GM19328 (cell line): ENCODE results near the gene EDN1.

ENCODE experiments used
- ATAC-seq: cut with Tn5 transposase; IDR thresholded peaks from one replicate; pipeline ENCODE4 v1.9.1; 2021; ENCODE audit warnings: mild to moderate bottlenecking, moderate library complexity; ENCODE audit not compliant: unreplicated experiment

The EDN1 gene

DNA sequence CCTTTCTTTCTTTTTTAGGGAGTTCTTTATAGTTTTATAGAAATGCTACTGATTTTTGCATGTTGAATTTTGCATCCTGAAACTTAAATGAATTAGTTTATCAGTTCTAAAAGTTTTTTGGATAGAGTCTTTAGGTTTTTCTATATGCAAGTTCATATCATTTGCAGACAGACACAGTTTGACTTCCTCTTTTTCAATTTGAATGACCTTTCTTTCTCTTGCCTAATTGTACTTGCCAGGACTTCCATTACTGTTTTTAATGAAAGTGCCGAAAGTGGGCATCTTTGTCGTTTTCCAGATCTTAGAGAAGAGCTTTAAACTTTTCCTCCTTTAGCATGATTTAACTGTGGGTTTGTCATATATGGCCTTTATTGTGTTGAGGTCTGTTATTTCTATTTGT, 21.1 kb upstream of the EDN1 start:
- ATAC-seq, result no peak

DNA sequence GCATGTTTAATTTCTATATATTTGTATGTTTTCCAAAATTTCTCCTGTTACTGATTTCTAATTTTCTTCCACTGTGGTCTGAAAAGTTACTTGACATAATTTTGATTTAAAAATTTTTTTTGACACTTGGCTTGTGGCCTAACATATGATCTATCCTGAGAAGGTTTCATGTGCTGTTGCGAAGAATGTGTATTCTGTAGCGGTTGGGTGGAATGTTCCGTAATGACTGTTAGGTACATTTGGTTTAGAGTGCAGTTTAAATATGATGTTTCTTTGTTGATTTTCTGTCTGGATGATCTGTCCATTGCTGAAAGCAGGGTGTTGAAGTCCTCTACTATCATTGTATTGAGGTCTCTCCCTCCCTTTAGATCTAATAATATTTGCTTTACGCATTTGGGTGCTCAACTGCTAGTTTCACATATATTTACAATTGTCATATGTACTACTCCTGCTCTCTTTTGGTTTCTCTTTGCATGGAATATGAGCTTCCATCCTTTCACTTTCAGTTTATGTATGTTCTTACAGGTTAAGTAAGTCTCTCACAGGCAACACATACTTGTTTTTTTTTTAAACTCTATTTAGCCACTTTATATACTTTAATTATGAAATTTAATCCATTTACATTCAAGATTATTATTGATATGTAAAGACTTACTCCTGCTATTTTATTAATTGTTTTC, 19.5 kb upstream of the EDN1 start:
- no peak for ATAC-seq

DNA sequence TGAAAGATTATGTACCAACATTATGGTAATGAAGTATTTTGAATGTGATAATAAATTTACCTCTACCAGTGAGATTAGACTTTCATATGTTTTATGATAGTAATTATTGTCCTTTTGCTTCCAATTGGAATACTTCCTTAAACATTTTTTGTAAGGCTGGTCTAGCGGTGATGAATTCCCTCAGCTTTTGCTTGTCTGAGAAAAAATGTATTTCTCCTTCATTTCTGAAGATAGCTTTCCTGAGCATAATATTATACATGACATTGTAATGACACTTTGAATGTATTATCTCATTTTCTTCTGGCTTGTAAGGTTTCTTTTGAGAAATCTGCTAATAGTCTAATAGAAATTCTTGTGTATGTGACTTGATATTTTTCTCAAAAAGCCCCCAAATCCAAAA, 18.6 kb upstream of the EDN1 start:
- ATAC-seq, result no peak

DNA sequence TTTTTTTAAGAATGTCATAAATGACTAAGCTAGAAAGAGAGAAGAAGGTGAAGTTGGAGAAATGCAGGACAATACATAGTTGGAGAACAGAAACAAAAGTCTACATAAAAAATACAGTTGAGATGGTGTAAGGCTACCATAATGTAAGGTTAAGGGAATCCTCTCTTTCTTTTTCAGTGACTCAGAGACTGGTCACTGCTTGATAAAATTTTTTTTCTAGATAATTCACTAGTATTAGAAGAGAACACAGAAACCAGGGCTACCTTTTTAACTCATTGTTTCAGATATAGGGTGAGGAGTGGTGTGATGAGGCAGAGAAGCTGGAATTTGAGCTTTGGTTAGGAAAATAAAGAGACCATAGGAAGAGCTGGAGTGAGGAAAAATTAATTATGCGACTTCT, 18.2 kb upstream of the EDN1 start:
- no peak for ATAC-seq

DNA sequence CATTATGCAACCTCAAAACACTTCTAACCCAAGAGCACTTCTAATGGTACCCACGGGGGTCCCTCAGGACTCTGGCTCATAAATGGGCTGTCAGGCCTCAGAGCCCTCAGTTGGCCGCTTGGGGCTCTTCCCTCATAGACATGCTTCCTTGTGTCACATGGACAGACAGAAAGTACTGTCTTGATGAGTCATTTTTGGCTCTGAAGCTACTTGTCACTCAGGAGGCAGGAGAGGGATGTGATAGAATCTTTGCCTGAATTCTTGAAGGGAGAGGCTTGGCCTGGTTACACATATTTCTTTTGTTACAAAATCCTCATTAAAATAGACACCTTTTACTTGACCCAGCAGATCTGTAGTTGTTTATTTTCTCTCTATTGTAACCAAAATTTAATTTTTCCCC, 15.1 kb upstream of the EDN1 start:
- ATAC-seq, result no peak

DNA sequence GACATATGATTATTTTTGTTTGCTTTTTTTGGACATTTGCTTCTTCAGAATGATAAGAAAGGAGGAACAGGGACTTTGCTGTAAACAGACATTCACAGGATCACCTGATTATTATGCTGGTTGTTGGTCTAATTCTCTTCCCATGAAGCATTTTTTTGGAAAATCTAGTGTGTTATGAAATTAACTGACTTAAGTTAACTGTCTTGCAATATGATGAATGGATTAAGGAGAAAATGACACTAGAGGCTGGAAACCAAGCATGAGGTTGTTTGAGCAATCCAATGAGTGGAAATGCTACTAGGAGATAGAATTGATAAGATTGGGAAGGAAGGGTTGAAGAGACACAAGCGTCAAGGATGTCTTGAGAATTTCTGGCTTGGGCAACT, 13.2 kb upstream of the EDN1 start:
- no peak for ATAC-seq

DNA sequence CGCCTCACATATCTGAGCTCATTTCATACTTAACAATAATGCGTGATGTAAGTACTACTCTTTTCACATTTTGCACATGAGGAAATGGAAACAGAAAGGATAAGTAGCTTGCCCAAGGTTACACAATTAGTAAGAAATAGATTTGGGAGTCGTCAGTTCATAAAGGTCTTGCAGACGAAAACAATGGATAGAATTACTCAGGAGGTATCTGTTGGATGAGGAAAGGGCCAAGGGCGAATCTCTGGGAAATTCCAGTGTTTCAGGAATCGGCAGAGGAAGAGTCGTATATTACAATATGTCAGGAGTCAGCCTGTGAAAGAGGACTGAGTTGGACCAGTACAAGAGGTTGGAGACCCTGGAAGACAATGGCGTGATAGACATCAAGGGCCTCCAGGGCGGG, 12.8 kb upstream of the EDN1 start:
- ATAC-seq, result no peak

DNA sequence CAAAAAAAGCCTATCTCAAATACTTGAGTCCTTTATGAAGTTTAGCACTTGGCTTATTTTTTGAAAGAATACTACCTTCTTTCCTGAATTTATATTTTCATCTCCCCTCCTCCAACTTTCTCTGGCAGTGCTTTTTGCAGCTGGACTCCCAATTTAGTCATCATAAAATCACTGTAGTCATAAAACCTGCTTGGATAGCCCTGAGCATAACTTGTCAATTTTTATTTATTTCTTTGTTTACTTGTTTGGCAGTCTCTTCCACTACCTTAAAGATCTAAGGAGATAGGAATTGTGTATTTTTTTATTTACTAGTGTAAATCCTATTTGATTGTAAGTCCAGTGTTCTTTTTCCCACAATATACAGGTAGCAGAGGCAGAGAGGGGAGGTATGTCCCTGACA, 11.2 kb upstream of the EDN1 start:
- ATAC-seq, result no peak

DNA sequence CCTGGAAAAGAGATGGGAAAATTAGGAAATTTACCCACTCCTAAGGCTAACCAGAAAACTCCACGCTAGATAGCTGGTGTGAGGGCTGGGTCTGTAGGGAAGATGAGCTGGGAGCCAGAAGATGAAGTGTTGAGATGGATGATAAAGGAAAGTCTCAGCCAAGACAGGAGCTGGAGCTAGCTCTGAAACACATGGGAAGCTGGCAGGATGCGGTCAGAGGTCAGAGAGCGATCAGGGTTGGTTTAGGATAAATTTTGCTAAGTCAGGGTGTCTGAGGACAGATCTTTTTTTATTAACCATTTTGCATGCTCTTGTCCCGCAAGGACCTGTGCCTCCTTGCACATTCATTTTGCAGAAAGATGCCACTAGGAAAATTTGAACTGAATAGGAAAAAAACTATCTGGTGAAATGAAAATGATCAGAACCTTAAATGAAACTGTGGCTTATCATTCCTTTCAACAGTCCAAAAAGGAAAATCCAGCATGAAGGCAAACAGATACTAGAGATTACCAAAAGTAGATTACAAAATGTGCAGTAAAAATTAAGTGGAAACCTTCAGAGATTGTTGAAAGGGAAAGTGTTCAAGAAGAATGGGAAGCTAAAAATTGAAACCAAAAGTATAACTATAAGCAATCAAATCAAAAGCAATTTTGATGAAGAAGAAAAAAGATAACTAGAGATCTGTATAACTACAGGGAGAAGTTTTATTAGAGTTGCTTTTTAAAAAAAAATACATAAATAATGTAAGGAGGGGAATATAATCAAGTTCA, 10.7 kb upstream of the EDN1 start:
- ATAC-seq, result no peak

DNA sequence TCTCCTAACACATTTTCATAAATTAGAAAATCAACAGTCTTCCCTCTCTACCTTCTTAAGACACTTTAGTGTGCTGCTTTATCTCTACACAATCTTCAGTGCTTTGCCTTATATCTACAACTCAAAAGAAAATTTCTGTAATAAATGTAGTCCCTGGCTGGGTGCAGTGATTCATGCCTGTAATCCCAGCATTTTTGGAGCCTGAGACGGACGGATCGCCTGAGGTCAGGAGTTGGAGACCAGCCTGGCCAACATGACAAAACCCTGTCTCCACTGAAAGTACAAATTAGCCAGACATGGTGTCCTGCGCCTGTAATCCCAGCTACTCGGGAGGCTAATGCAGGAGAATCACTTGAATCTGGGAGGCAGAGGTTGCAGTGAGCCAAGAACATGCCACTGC, 9.7 kb upstream of the EDN1 start:
- no peak for ATAC-seq

DNA sequence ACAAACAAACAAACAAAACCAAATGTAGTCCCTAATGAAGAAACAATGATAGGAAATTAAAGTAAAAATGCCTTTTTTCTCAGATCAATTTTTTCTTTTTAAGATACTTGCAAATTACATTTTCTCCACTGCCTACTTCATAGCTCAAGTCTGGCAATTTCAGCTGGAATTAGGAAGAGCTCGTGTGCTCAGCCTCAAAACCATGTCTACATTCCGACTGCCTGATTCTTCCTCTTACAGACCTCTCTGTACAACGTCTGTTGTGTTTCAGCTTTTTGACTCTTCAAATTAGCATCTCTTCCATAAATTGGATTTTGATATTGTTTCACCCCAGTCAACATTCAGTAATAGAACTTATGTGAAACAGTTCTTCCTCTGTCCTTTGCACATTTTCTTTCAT, 9.3 kb upstream of the EDN1 start:
- ATAC-seq, result no peak

DNA sequence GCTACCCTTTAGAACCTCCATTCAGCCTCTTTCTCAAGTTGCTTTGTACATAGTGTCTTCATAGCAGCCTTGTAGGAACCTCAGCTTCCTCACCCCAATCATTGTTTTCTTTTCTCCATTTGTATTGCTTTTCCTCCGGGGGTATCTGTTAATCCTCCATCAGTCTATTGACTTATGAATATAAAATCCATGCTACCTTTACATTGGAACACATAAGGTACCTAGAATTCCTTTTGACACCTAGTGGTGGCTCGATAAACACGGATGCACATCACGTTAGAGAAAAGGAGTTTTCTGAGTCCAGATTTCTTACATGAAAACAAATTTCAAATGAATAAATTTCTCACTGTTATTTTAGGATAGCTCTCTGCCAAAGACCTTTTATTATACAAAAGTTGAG, 6.3 kb upstream of the EDN1 start:
- ATAC-seq, result no peak

DNA sequence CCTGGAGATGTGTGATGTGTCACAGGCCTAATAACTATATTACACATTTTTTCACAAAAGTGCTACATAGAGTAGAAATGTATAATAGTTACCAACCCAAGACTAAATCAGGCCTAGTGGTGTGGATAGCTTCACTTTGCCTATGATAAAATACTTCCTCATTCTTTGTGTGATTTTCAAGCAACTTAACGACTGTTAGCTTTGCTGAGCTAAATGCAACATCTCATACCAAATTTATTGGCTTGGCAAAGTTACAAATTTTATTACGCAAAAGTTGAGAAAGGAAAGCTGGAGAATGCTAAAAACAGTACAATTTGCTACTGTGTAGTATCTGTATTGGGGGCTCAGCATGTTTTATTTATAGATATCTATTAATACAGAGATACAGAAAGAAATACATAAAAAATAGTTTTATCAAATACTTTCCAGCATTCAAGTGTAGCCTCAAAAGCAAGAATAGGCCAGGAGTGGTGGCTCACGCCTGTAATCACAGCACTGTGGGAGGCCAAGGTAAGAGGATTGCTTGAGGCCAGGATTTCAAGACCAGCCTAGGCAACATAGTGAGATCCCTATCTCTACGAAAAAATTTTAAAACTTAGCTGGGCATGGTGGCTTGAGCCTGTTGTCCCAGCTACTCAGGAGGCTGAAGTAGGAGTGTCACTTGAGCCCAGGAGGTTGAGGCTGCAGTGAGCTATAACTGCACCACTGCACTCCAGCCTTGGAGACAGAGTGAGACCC, 3.6 kb upstream of the EDN1 start:
- no peak for ATAC-seq

DNA sequence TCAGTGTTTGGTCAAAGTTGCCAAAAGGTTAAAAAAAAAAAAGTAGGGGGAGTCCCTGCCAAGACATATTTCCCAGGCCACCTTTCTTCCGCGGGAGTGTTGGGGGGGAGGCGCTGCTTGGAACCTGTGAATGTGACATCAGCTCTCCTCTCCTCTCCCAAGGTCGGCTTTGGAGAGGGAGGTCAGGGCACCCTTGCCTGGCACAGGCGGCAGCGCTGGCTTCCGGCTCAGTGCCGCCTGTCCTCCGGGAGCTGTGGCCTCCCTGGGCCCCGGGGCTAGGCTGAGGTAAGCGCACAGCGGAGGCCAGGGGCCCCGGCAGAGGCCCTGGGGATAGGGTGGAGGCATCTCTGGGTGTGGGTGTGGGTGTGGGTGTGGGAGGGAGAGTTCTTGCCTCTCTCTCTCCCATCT, 1.9 kb upstream of the EDN1 start:
- ATAC-seq, result no peak

DNA sequence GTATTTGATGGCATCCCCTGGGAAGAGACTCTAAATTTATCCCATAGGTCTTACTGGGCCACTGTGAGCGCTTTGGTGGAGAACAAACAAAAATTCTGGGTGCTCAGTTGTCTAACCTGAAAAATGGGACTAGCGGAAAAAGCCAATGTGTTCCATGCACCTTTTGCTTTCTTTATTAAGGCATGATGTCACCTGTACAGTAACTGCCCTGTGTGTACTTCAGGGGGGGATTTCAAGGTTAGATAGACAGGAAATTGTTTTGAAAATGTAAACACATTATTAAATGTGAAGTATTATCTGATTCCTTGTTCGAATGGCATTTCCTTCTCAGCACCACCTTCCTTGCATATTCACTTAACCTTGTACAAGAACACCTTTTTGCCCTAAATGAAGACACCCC, 1.2 kb upstream of the EDN1 start:
- ATAC-seq, result no peak

DNA sequence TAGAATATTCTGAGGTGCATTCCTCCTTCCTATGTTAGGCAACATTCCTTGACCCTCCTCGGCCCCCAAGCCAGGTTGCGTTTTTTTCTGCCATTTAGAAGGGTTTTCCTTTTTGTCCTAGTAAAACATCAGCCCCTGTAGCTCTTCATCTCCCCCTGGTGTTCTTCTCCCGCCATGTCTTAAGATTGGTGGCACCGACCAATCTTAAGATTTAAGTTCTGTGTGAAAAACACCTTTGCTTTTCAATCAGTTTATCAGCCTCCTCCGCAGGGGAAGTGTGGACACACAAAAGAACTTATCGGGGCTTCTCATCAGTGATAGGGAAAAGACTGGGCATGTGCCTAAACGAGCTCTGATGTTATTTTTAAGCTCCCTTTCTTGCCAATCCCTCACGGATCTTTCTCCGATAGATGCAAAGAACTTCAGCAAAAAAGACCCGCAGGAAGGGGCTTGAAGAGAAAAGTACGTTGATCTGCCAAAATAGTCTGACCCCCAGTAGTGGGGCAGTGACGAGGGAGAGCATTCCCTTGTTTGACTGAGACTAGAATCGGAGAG, 719 bp upstream of the EDN1 start:
- no peak for ATAC-seq

DNA sequence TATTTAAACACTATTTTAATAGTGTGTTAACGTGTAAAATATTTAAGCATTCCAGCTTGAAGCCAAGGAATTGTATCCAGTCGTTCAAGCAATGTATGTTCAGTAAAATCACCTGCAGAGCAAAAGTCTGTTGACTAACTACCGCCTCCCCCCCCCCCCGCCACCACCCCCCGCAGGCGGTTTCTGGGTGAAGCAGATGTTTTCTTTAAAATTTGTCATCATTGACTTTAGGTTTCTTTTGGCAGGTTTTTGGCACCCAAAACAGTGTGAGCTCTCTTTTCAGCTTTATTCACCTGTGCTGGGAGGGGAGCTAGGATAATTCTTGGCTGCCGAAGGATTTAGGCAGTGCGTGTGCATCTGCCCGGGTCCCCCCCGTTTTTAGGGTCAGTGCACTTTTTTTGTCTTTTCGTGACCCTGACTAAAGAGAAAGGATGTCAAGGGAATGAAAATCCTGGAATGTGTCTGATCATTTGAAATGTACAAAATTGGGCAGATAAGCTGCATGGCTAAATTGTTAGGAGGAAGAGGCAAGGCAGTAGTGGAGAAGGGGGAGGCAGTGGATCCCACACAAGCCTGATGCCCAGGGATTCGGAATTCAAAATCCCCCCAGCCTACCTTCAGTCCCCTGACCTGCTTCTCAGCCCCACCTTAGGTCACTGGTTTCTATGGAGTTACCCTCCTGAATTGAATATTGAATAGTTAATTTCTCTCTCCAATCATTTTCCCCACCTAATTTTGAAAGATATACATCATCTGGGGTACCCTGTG, 1.1 kb downstream of the EDN1 start:
- ATAC-seq, result no peak

DNA sequence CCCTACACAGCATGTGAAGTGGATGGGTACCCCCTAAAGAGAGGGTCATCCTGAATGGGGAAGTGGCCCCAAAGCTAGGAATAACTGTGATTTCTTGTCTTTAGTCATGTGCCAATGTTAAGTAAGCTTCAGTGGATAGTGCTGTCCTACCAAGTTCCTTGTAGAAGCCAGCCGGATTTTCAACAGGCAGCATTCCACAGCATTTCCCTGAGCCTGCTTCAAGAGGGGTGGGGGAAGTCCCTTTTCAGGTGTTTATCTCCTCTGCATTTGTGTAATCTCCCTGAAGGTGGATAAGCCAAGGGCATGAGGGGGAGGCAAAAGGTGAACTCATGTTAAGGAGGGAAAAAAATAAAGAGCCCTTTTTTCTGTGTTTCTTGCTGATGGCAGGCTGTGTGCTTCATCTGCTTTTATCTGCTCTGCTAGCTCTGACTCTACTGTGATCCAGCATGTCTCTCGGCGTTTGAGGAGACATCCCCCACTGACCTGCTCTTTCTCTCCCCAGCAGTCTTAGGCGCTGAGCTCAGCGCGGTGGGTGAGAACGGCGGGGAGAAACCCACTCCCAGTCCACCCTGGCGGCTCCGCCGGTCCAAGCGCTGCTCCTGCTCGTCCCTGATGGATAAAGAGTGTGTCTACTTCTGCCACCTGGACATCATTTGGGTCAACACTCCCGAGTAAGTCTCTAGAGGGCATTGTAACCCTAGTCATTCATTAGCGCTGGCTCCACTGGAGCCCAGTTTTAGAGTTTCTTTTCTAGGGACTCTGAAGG, 1.9 kb downstream of the EDN1 start:
- ATAC-seq, result no peak

DNA sequence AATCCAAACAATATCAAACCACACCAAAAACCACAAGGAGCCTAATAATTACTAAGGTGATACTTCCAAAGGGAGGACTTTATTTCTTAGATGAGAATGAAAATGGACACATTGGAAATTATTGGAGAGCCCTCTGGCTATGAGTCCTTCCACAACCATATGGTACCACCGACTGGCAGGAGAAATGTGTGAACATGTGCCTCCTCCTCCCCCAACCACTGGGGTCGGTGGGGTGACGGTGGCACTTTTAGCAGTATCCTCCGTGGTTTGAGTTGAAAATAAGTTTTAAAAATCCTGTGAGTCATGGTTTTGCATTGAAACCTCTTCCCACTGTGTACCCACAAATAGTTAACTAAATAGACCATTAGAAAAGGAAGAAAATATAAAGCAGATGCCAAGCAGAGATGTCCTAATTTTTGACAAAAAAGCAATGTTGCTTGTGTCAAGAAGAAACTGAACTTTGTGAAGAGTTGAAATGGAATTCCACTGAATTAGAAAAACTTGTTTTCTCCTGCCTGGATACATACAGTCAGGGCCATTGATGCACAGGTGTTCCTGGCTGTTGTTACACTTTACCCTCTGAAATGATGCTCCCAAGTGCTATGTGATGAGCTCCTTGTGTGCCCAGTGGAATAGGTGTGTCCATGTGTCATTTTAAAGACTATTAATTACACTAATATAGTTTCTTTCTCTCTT, 3.2 kb downstream of the EDN1 start:
- no peak for ATAC-seq
